Fibroblast of the conjunctiva (primary cell): ENCODE results near the gene PTCH2.

Experiments
- DNase-seq: peaks from one replicate; pipeline ENCODE4 v3.0.0-alpha.2; 2010; ENCODE audit warnings: low read depth

Gene PTCH2

DNA sequence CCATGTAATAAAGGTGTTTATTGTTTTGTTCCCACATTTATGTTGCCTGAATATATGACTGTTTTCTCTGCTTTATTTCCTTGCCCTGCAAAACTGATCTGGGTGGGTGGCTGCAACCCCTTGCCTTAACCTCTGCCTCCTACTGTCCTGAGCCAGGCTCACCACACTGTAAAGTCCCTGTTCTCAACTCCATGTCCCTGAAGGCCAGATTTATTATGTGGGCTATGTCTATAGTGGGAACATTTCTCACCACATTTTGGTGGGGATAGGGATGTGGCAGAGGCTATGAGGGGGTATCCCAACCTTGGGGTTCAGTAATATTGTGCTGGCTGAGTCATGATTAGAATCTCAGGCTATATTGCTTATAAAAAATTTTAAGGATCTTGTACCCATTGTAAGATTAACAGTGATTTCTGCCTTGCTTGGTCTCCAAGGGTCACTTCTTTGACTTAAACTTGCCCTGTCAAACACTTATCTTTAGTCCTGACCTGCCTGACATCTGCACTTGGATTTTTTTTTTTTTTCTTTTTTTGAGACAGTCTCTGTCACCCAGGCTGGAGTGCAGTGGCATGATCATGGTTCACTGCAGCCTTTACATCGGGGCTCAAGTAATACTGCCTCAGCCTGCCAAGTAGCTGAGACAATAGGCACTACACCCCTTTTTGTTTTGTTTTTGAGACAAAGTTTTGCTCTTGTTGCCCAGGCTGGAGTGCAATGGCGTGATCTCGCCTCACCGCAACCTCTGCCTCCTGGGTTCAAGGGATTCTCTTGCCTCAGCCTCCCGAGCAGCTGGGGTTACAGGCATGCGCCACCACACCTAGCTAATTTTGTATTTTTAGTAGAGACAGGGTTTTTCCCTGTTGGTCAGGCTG lies 64.1 kb downstream of the PTCH2 start:
- no peak for DNase-seq

DNA sequence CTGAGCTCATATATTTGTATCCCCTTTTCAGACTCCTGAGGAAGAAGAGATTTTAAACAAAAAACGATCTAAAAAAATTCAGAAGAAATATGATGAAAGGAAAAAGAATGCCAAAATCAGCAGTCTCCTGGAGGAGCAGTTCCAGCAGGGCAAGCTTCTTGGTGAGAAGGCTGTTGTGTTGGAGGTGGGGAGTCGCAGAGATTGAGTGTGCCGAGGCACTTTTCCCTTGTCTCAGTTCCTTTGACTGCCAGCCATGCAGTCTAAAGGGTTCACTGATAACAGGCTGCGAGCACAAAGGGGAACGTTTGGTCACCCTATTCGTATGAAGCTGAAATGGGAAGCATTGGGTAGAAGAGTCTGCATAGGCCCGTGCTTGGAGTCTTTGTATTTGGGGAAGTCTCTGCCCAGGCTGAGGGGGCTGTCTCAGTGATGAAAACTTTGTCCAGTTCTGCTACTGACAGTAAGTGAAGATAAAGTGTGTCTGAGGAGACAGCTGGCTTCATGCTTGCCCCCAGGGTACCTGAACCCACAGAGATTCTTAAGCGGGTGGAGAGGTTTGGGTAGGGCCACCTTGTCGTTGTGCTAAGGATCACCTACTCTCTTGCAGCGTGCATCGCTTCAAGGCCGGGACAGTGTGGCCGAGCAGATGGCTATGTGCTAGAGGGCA lies 65.0 kb downstream of the PTCH2 start:
- no peak for DNase-seq

DNA sequence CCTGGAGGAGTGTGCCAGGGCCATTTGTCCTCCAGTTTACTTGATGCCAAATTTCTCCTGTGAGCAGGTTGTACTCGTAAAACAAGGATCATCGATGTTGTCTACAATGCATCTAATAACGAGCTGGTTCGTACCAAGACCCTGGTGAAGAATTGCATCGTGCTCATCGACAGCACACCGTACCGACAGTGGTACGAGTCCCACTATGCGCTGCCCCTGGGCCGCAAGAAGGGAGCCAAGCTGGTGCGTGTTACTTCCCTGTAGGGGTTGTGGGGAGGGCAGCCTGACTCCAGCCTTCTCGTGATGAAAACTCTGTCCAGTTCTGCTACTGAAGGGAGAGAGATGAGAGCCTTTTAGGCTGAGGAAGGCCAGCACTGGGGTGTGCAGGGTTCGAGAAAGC lies 65.5 kb downstream of the PTCH2 start:
- no peak for DNase-seq

DNA sequence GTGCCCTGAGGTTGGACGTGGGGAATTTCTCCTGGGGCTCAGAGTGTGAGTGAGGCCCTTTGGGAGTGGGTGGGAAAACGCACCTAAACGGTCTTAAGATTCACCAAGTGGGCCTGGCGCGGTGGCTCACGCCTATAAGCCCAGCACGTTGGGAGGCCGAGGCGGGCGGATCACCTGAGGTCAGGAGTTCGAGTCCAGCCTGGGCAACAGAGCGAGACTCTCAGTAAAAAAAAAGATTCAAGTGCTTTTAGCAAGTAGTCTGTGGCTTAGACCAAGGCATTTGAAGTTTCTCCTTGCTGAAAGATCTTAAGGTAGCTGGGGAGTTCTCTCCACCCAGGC lies 66.4 kb downstream of the PTCH2 start:
- DNase-seq, result no peak

DNA sequence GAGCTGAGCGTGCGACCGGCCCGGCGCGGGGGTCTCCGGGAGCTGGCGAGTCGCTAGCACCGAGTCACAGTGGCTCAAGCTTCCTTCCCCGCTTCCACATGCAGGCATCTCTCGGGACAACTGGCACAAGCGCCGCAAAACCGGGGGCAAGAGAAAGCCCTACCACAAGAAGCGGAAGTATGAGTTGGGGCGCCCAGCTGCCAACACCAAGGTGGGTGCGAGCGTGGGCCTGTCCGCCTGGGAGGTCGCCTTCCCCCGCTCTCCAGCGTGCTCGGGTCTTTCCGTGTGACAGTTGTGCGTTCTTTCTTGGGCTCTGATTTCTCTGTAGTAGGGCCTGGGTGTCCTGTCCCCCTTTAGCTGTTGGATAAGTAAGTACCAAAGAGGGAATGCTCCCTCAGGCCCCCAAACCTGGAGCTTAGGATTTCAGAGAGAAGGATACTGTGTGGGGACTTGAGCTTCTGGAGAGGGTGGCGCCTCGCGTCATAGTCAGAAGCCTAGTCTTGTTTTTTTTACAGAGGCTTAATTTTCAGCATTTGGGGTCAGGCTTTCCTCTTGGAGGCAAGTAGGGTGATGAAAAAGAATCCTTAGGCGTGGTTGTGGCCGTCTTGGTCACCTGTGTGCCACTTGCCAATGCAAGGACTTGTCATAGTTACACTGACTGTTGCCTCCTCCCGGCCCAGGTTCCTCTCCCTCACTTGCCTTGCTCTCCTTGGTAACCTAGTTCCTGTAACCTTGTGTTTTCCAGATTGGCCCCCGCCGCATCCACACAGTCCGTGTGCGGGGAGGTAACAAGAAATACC lies 66.9 kb downstream of the PTCH2 start:
- no peak for DNase-seq

DNA sequence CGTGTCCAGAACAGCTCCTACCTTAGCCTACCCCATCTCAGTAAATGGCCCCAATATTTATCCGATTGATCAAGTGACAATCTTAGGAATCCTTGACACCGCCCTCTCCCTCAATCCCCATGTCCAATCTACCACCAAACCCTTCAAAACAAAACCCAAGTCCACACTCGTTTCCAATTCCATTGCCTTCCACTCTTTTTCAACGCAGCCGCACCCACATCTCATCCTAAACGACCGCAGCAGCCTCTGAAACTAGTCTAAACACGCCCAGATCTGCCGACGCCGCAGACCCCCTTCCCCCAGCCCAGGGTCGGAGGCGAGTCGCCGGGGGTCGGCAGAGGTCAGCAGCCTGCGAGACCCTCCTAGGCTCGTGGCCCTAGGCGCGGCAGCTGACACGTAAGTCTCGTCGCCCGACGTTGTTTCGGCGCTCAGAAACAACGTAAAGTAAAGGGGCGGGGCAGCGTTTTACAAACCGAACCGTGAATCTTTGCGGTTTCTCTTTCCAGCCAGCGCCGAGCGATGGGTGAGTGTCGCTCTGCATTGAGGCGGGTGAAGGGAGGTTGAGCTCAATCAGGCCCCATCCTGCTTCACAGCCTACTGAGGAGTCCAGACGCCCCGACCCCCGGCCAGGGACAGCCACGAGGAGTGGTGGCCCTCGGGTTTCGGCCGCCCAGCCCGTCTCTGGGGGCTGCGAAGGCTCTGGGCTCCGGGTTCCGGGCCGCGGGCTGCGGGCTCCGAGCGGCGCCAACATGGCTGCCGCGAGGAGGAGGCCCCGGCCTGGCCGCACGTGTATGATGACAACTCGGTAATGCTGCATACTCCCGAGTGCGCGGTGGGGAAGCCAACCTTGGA lies 67.7 kb downstream of the PTCH2 start, which contains the start of gene RPS8:
Gene RPS8 (plus strand): TSS at position 463 of the 852 bp plus-strand sequence. CDS start 57 bp downstream, at position 520.
- DNase-seq, result peak; percentile 89
